GM18520 (cell line): Measurements from ENCODE around the gene ZNF473.
"Not testable (repeated sequence)": the region's sequence is repeated elsewhere in the genome, so short reads cannot be mapped to it uniquely, and the experiment has no call there.

Source experiments
- ATAC-seq: cut with Tn5 transposase; IDR thresholded peaks from one replicate; pipeline ENCODE4 v1.9.1; 2021; ENCODE audit not compliant: unreplicated experiment

ZNF473 gene

DNA sequence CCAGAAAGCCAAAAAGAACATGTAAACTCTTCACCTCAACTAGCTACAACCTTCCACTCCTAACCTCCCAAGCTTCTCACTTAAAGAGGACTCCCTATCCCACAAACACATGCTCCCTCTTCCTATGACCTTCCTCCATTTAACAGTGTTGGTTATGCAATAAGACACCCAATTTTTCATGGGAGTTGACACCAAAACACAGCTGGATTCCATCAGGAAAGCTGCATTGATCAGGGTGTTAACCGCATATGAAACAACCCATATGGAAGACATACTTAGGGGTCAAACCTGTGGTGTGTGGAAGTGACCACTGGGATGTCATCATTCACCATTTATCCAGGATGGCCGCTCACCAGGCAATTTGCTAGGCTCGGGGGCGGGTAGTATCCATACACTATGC, 21.9 kb downstream of the ZNF473 start:
- ATAC-seq = no peak

DNA sequence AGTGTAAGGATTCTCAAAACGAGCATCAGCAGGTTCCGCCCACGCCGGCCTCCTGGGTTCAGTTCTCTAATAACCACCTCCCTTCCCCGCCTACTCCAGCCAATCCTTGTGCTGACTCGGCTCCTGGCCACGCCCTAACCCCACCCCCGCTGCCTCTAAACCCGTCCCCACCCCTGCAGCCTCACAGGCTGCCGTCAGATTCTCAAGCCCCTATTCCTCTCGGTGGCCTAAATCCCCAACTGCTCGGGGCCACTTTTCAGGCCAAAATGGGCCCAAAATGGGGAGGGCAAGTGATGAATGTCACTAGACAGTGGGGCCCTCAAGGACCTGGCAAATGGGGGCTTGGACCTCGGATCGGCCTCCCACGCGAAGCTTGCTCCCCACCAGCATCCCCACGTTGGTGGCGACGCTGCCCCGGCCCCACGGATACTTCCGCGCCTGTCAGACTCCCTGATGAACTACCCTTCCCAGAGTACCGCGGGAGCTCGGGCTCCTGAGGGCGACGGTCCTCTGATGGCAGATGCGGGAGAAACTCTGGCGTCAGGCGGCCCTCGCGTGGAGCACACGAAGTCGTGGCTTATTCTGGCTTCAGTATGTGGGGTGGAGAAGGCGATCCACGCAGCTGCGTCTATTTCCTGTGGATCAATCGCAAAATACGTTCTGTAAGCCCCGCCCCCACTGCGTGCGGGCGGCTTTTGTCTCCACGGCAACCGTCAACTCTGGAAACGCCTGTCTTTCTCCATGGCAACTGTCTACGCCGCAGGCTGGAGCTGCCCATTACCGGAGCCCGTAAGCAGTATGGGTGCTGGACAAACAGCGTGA, 24.8 kb downstream of the ZNF473 start:
- ATAC-seq = no peak

DNA sequence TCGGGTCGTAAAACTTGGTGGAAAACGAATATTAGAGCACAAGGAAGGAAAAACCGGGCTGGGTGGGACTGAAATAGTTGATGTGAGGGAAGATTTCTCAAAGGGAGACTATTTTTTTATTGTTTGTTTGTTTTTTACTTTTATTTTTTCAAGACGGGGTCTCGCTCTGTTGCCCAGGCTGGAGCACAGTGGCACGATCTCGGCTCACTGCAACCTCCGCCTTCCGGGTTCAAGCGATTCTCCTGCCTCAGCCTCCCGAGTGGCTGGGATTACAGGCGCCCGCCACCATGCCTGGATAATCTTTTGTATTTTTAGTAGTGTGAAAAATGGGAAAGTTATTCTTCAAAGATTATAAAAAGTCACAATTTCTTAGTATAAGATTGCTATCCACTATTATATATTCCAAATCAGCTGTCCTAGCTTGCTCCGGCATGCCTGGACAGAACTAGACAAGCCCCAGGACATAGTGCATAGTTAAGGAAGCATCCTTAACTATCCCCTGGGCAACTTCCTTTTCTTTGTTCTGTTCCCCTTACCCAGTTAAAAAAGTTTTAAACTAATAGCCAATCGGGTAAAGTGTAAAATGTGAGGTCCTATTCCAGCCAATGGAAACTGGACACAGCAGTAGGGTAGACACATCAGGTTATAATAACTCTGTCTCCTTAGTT, 25.6 kb downstream of the ZNF473 start:
- not testable (repeated sequence) for ATAC-seq

DNA sequence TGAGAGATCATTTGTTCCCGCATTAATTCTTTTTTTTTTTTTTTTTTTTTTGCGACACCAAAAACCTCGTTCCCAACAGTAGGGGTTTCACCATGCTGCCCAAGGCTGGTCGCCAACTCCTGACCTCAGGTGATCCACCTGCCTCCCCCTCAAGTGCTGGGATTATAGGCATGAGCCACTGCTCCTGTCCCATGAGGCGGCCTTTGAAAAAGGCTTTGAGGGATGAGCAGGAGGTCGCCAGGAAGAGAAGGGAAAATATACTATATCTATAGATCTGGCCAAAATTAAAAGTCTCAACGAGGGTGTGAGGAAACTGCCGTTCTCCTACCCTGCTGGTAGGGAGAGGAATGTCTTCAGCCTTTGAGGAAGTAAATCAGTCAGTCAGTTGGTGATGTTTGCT, 26.2 kb downstream of the ZNF473 start:
- no peak for ATAC-seq

DNA sequence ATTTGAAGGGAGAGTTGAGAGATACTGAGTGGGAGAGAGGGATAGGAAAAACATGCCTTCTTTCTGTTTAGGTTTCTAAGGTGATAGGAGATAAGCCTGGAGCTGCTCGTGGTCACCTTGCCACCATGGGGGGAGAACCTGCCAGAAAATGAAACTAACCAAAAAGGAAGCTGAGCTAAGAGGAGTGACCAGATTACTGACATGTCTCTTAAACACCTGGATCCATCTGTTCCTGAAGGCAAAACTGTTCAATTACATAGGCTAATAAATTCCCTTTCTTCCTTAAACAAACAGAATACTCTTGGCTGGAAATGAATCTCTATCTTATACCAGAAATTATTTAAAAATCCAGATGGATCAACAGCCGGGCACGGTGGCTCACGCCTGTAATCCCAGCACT, 27.3 kb downstream of the ZNF473 start:
- no peak for ATAC-seq

DNA sequence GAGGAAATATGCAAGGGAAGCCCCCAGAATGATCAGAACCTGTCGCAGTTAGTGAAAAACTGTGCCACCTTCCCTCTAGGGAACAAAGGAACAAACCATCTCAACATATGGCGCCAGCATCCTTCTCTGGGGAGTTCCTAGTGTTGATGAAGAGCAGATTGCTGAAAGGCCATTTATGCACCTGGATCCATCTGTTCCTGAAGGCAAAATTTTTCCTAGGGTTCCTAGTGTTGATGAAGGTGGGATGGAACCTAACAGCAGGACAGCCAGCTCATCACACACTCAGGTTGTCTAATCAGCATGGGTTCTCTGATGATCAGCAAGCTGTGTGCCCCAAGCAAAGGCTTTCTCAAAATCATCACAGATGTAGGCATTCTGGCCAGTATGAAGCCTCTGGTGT, 32.6 kb downstream of the ZNF473 start:
- ATAC-seq = no peak

DNA sequence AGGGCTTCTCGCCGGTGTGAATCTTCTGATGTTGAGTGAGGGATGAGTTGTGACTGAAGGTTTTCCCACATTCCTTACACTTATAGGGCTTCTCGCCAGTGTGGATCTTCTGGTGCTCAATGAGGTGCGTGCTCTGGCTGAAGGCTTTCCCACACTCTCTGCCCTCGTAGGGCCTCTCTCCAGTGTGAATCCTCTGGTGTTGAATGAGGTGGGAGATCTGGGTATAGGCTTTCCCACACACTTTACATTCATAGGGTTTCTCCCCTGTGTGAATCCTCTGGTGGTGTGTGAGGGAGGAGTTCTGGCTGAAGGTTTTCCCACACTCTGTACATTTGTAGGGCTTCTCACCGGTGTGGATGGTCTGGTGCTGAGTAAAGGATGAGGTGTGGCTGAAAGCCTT, 33.2 kb downstream of the ZNF473 start:
- no peak for ATAC-seq

DNA sequence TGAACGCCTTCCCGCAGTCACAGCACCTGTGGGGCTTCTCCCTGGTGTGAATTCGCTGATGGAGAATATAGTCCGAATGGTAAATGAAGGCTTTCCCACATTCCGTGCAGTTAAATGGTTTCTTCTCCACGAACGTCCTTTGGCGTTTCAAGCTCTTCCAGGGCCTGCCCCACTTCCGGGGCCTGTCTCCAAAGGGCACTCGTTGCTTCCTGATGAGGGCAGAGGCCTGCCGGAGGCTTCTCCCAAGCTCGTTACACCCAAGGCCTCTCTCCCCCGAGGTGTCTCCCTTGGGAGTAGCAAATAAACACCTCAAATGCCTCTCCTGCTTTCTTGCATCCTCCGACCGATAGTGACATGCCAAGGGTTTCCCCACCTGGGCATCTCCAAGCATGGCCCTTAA, 34.3 kb downstream of the ZNF473 start:
- ATAC-seq = no peak

DNA sequence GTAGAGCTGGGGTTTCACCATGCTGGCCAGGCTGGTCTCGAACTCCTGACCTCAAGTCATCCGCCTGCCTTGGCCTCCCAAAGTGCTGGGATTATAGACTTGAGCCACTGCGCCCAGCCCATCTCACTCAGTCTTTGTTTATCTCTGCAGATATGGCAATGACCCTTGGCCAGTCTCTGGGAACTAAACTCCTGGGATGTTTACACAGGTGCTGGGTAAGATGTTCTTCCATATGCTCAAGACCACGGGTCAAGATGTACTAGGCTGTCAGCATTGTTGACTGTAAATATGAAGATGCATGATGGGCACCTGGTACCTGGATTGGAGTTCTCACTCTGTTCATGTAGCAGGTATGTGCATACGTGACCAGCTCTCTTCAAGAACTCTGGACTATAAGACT, 35.8 kb downstream of the ZNF473 start:
- no peak for ATAC-seq

DNA sequence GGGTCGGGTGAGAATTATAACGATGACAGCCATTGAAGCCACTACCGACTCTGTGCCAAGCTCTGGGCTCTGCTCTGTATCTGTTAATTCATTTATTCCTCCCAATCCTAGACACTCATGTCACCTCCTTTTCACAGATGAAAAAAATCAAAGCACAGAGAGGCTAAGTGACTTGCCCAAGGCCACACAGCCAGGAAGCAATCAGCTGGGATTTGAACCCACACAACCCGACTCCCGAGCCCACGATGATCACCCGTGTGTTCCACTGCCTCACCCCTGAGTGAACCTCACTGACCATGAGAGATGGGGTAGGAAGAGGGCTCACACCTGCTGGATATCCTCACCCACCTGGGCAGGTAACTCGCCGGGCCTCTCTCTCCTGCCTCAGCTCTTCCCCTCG, 40.1 kb downstream of the ZNF473 start:
- no peak for ATAC-seq

DNA sequence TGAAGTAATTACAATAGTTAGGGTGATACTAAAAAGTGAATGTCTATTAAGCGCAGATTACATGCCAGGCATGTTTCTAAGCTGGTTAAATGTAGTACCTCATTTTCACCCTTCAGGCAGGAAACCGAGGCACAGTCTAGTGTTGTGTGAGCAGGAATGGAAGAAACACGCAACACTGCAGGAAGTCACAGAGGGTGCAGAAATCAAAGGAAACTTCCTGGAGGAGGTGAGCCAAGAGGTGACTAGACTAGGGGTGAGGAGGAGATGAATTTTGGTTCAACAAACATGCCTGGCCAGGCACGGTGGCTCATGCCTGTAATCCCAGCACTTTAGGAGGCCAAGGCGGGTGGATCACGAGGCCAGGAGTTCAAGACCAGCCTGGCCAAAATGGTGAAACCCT, 41.8 kb downstream of the ZNF473 start:
- no peak for ATAC-seq

DNA sequence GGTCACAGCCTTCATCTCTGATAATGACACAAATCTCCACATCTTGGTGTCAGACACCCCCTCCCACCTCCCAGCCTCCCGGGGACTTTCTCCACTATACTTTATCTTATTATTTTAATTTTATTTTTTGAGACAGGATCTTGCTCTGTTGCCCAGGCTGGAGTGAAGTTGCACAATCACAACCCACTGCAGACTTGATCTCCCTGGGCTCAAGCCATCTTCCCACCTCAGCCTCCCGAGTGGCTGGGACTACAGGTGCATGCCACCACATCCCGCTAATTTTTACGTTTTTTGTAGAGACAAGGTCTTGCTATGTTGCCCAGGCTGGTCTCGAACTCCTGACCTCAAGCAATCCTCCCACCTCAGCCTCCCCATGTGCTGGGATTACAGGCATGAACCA, 42.6 kb downstream of the ZNF473 start:
- ATAC-seq = not testable (repeated sequence)

DNA sequence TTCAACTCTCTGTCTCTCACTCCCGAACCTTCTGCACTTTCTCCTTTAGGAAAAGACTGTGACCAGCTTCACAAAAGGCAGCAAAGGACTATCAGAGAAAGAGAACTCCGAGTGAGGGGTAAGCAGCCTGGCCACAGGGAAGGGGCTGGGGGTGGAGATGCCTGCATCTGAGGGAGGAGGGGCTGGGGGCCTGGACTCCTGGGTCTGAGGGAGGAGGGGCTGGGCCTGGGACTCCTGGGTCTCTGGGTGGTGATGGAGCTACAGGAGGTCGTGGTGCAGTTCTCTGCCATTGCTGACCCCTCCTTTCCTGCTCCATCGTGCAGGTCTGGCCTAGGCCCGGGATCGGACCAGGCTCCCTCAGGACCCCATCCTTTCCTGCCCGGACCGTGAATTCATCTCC, 49.3 kb downstream of the ZNF473 start:
- ATAC-seq = not testable (repeated sequence)

DNA sequence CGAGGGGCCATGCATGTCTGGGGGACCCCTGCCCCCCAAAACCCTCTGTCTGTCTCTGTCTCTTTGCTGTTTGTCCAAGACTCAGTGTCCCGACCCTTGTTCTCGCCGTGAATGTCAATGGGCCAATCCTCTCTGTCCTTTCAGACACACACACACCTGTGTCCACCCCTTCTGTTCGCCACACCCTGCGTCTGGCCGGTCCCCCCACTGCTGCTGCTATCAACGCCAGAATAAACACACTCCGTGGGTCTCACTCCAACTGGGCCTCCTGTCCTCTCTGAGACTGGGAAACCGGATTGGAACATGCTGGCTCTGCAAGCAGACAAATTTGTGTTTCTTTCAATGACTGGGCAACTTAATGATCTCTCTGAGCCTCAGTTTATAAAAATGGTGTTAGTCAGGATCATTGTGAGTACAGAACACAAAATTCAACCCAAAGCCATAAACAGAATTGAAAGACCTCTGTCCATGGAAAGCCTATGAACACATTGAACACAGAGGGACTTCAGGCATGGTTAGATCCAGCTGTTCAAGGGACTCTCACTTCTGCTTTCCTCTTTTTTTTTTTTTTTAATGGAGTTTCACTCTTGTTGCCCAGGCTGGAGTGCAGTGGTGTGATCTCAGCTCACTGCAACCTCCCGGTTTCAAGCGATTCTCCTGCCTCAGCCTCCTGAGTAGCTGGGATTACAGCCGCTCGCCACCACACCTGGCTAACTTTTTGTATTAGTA, 50.0 kb downstream of the ZNF473 start:
- not testable (repeated sequence) for ATAC-seq

DNA sequence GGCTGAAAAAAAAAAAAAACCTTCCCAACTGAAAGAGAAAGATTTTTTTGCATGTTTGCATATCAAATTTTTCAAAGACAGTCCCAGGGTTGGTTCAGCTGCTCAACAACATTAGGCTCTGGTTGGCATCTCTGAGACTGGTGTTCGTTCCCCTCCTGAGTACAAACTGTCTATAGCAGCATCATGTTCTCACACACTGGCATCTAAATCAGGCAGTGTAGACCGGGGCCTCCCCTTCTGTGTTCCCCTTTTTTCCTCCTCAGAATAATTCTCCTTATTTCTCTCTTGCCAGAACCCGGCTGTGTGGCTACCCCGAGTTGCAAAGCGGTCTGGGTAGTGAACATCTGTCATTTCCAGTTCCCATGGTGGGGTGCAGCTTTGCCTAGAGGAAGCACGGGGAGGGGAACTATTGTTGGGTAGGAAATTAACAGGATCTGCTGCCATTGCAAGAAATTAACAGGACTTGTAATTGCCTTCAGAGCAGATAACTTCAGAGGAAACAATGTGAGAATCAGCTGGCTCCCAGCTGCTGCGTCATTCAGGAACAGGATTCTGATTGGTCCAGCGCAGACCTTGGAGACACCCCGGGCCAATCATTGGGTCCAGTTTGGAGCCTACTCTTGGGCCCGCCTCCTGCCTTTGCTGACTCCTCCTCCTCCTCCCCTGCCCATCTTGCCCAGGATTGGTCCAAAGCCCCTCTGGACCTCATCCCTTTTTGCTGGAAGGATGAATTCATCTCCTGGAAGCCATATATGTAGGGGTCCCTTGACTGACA, 51.0 kb downstream of the ZNF473 start:
- ATAC-seq = not testable (repeated sequence)

DNA sequence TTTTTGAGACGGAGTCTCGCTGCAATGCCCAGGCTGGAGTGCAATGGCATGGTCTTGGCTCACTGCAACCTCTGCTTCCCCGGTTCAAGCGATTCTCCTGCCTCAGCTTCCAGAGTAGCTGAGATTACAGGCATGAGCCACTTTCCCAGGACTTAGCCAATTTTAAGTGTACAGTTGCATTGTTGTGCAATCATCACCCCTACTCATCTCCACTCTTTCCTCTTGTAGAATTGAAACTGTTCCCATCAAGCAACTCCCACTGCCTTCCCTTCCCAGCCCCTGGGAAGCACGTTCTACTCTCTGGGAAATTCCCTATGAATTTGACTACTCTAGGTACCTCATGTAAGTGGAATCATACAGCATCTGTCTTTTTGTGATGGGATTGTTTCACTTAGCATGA, 53.2 kb downstream of the ZNF473 start:
- not testable (repeated sequence) for ATAC-seq

DNA sequence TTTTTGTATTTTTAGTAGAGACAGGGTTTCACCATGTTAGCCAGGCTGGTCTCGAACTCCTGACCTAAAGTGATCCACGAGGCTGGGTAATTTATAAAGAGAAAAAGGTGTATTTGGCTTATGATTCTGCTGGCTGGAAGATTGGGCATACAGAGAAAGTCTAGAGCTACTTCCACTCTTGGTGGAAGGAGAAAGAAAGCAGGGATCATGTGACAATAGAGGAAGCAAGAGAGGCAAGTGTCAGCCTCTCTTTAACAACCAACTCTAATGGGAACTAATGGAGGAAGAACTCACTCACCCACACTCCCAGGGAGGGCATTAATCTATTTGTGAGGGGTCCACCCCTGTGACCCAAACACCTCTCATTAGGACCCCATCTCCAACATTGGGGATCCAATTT, 58.6 kb downstream of the ZNF473 start:
- not testable (repeated sequence) for ATAC-seq

DNA sequence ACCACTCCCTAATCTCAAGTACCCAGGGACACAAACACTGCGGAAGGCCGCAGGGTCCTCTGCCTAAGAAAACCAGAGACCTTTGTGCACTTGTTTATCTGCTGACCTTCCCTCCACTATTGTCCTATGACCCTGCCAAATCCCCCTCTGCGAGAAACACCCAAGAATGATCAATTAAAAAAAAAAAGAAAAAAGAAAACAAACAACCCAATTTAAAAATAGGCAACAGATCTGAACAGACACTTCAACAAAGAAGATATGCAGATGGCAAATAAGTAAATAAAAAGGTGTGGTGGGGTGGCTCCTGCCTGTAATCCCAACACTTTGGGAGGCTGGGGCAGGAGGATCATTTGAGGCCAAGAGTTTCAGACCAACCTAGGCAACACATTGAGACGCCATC, 61.3 kb downstream of the ZNF473 start:
- ATAC-seq = not testable (repeated sequence)

DNA sequence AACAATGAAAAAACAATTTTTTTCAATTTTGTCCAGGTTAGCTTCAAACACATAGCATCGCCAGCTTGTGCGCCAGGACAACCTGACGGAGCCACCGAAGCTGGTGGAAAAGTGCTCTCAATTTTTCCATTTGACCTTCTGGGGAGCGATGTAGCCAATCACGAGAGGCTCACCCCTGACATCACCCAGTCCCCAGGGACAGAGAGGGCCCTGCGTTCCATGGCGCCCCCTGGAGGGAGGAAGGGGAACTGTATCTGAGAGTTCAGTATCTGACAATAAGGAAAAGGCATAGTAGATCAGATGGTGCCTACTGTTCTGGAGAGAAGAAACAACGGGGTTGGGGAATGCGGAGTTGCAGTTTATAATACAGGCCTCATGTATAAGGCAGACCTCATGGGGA, 64.9 kb downstream of the ZNF473 start:
- ATAC-seq = not testable (repeated sequence)

DNA sequence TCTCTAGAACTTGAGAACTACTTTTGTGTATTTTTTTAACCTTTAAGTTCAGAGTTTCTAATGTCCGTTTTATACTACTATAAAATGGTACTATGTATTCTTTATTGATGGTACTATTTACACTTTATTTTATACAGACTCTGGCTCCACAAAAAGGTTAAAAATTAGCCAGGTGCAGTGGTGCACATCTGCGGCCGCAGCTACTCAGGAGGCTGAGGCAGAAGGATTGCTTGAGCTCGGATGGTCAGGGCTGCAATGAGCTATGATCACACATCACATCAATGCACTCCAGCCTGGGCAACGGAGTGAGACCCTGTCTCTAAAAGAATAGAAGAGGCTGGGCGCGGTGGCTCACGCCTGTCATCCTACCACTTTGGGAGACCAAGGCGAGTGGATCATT, 66.0 kb downstream of the ZNF473 start:
- ATAC-seq = not testable (repeated sequence)

DNA sequence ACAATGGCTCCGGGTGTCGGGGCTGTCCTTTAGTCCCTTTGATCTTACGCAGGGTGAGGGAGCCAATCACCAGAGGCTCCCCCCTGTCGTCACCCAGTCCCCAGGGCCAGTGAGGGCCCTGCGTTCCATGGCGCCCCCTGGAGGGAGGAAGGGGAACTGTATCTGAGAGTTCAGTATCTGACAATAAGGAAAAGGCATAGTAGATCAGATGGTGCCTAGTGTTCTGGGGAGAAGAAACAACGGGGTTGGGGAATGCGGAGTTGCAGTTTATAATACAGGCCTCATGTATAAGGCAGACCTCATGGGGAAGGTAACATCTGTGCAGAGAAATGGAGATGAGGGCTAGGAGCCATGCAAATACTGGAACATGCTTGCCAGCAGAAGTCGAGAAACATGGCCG, 66.8 kb downstream of the ZNF473 start:
- not testable (repeated sequence) for ATAC-seq
